VCaP (cell line): ENCODE results near the gene PAX8.
A peak's percentile ranks its signal among the peaks of the same experiment; 100 is the strongest.

Source experiments
- H3K27ac ChIP-seq: fragments of 450-650 bp; 2 replicates; pipeline ENCODE4 v1.5.1; 2017
- TF ChIP-seq, protein P1 (sequence below): fragments of 450-650 bp; conservative IDR thresholded peaks from 2 replicates; pipeline ENCODE4 v1.5.1; 2017; ENCODE audit warnings: mild to moderate bottlenecking, moderate library complexity

Gene PAX8

DNA sequence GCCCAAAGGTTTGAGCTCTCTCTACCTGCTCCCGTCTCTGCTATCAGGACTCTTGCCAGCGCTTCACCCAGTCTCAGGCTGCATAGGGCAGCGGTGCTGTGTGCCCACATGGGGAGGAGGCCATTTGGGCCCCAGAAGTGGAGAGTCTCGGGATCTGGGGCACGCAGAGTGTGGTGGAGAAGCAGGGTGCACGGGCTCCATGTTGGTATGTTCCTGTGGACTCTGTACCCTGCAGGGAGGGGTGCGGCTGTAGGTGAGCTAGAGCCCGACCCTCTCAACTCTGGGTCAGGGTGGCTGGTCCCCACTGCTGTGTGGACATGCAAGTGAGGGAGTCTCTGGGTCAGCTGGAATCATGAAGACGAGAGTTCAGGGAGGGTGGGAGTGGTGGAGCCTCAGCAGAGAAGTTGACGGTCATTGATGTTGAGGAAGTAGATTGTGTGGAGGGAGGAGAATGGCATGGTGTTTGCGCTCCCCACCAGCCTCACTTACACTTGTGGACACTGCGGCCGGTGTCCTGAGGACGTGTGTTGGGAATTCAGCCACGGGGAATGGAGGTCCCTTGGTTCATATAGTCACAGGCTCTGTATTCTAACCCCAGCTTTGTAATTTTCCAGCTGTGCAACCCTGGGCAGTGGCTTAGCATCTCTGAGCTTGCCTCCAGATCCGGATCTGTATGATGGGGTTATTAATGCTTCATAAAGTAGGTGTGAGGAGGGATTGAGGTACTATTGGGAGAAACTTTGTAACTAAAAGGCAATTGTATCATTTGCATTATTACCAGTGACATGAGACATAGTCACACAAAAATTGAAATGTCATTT, 105.8 kb downstream of the PAX8 start:
- no peak overlapping the region for H3K27ac ChIP-seq

DNA sequence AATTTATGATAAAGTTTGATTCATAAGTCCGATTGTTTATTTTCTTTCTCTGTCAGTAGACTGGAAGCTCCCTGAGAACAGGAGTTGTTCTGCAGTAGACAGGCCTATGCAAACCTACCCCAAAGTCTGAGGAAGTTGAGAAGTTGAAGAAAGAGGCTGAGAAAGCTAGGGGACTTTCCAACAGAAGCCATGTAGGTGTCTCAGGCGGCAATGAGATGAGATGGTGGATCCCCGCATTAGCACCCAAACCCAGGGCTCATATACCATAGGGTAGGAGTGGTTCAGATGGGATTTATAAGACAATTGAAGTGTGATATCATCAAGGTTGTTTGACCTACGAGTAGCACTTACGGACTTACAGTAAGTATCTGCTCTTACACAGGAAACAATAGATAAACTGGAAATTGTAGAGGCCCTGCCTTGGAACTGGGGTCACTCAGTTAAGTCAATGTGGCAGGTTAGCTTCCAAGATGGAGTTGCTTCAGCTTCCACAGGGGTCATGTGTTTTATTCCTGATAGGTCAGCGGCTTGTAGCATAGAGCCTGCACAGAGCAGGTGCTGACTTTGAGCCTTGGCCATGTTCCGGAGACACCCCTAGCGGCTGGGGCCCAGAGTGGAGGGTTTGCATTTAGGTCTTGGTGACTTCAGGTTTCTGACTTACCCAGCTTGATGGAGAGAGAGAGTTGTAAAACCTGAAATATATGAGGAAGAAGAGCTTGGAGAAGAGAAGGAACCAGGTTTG, 107.2 kb downstream of the PAX8 start:
- TF ChIP-seq, protein P1, sequence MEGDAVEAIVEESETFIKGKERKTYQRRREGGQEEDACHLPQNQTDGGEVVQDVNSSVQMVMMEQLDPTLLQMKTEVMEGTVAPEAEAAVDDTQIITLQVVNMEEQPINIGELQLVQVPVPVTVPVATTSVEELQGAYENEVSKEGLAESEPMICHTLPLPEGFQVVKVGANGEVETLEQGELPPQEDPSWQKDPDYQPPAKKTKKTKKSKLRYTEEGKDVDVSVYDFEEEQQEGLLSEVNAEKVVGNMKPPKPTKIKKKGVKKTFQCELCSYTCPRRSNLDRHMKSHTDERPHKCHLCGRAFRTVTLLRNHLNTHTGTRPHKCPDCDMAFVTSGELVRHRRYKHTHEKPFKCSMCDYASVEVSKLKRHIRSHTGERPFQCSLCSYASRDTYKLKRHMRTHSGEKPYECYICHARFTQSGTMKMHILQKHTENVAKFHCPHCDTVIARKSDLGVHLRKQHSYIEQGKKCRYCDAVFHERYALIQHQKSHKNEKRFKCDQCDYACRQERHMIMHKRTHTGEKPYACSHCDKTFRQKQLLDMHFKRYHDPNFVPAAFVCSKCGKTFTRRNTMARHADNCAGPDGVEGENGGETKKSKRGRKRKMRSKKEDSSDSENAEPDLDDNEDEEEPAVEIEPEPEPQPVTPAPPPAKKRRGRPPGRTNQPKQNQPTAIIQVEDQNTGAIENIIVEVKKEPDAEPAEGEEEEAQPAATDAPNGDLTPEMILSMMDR = no peak

More for the DNA sequence above, 105.8 kb downstream of the PAX8 start:
- TF ChIP-seq, protein P1 = no peak

DNA sequence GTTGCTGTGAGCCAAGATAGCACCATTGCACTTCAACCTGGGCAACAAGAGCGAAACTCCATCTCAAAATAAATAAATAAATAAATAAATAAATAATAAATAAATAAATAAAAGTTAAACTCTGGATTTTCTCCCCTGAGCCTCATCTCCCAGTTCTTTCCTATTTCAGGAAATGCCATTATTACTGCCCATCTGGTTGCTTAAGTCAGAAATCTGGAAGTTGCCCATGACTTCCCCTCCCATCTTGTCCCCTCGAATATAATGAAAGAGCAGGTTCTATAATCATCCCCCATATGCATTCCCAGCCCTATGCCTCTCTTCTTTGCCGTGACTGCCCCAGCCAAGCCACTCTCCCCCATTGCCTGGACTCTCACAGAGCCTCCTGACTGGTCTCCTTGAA, 109.1 kb downstream of the PAX8 start:
- TF ChIP-seq, protein P1 = no peak
- H3K27ac ChIP-seq = no peak overlapping the region

More for the DNA sequence above, 107.2 kb downstream of the PAX8 start:
- no peak overlapping the region for H3K27ac ChIP-seq

DNA sequence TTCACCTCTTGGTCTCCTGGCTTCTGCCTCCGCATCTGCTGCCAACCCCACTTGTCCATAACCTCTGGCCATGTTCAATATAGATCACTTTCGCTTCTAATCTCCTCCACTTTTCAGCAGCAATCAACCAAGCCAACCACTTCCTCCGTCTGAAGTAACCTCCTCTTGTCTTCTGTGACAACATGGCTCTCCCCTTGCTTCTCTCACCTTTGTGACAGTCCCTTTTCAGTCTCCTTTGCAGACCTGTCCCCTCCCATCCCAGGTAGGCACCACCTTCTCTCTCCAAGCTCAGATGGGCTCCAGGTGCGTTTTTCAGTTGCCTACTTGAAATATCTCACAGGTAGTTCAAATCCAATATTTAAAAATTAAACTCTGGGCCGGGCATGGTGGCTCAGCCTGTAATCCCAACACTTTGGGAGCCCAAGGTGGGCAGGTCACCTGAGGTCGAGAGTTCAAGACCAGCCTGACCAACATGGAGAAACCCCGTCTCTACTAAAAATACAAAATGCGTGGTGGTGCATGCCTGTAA, 109.7 kb downstream of the PAX8 start:
- TF ChIP-seq, protein P1 = no peak
- H3K27ac ChIP-seq = no peak overlapping the region

DNA sequence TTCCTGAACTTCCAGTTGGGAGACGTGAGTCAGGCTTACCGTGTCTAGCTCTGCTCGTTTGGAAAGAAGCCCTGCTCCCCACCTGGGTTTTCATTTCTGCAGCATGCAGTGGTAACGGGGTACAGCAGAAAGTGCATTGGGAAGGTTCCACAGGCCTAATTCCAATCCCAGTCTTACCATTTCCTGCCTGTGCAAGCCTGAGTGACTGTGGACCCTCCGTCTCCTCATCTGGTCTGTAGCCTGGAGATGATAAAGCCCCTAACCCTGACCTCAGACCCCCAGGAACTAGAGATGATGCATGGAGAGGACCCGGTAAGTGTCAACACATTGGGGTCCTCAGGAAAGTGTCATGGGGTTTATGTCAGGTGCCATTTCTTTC, 110.8 kb downstream of the PAX8 start:
- H3K27ac ChIP-seq = no peak overlapping the region
- TF ChIP-seq, protein P1 = no peak

DNA sequence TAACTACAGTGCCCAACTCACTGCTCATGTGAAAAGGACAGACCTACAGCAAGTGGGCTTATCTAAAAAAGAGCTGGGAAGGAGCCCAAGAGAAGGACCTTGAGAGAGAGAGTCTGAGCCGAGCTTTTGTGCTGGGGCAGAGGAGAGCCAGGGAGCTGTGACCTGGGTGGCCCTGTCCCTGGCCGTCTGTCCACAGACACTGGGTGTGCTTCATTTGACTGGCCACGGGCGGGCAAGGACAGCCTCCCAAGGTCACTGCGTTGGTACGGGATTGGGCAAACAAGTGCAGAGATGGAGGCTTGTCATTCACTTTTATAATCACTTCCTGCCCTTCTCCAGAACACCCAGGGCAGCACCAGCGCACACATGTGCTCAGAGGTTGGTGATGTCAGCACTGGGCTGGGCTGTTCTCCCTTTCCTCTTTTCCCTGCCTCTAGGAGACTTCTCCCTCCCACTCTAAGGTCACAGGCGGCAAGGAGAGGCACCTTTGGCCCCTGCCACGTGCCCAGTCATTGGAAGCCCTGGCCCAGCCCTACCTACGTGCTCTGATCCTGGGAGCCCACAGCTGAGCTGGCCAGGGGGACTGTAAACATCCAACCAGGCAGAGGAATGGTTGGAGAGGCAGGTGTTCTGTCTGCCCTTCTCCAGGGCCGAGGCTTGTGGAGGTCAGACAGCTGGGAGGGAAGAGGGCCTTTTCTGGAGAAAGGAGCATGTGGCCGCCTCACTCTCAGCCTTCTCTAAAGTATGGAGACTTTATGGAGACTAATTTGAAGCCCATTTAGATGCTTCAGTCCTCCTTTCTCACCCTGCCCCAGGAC, 111.4 kb downstream of the PAX8 start:
- TF ChIP-seq, protein P1 = no peak
- peak overlapping the region; percentile 46; the same call in 1 of the 2 replicates for H3K27ac ChIP-seq
